ENCODE data around the gene VSIG10. TPM values are rescaled to one million over a fixed set of nuclear protein-coding genes. Genes with fewer than 3 reads are reported as not detected.
"Not testable (repeated sequence)": the region's sequence is repeated elsewhere in the genome, so short reads cannot be mapped to it uniquely, and the experiment has no call there.

The VSIG10 gene
- total RNA-seq, 1 experiment from 2014 or later = 32.6 TPM

DNA sequence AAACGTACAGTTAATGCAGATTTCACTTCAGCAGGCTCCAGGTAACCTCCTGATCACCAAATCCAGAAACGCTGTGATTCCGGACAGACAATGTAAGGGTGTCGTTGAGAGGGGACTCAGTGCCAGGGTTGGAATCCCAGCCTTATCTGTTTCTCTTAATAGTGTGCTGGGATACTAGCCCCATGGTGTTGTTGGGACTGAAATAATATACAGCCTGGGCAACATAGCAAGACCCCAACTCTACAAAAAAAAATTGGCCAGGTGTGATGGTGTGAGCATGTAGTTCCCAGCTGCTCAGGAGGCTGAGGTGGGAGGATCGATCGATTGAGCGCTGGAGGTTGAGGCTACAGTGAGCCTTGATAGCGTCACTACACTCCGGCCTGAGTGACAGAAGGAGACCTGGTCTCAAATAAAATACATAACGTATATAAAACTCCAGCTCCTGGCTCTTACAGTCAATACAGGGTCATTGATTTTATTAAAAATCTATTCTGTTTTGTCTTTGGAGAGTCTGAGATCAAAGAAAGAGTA is 33.4 kb upstream of the VSIG10 start:
- CTCF ChIA-PET = no interaction called here
- TSS peak; percentile 67 for BruUV-seq (replicated peaks)
- peaks cover 37% of the 10 kb centered on the region for H3K36me3 Mint-ChIP-seq (ENCODE audit: insufficient read depth, unreplicated experiment)
- TF ChIP-seq, protein P1, sequence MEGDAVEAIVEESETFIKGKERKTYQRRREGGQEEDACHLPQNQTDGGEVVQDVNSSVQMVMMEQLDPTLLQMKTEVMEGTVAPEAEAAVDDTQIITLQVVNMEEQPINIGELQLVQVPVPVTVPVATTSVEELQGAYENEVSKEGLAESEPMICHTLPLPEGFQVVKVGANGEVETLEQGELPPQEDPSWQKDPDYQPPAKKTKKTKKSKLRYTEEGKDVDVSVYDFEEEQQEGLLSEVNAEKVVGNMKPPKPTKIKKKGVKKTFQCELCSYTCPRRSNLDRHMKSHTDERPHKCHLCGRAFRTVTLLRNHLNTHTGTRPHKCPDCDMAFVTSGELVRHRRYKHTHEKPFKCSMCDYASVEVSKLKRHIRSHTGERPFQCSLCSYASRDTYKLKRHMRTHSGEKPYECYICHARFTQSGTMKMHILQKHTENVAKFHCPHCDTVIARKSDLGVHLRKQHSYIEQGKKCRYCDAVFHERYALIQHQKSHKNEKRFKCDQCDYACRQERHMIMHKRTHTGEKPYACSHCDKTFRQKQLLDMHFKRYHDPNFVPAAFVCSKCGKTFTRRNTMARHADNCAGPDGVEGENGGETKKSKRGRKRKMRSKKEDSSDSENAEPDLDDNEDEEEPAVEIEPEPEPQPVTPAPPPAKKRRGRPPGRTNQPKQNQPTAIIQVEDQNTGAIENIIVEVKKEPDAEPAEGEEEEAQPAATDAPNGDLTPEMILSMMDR (IDR thresholded peaks at IDR 0.05; ENCODE audit: insufficient read depth in 1 of 2, low read depth in 1 of 2, low read length in 1 of 2, severe bottlenecking in 1 of 2, unreplicated experiment in 1 of 2) = no peak
- Histone ChIP-seq H3K4me1 (peaks cover 13% of the 10 kb centered on the region), H3K4me3 (ENCODE audit: low read depth, low read length) (peak overlapping the region; percentile 74), H3K27me3 (replicated peaks; ENCODE audit: control insufficient read depth, insufficient read depth, low read length) (no peaks in the 10 kb centered on the region), H3K9me3 (no peaks in the 10 kb centered on the region), H3K36me3 (ENCODE audit: control insufficient read depth, insufficient read depth, low read length) (peaks cover 2% of the 10 kb centered on the region; the same call in 1 of the 2 replicates)
- no peak for DNase-seq
- no peaks in the 10 kb centered on the region for H3K4me1 Mint-ChIP-seq (ENCODE audit: low read depth, unreplicated experiment)
- no peaks in the 10 kb centered on the region for H3K27me3 Mint-ChIP-seq (ENCODE audit: insufficient read depth, unreplicated experiment)
- POLR2A ChIA-PET = interaction anchor here (0.6 to 0.7 kb wide), 2 partner anchors 102 to 262 kb away, joined by 3 read pairs; no protein-coding TSS in a partner anchor
- H3K27ac Mint-ChIP-seq (ENCODE audit: unreplicated experiment) = peak overlapping the region; percentile 76
- H3K9me3 Mint-ChIP-seq (ENCODE audit: unreplicated experiment) = no peaks in the 10 kb centered on the region
- intact Hi-C loops (cut with micrococcal nuclease; ENCODE audit: unreplicated experiment) = no loop called here
- peak overlapping the region; percentile 87 for H3K4me3 Mint-ChIP-seq (ENCODE audit: unreplicated experiment)

DNA sequence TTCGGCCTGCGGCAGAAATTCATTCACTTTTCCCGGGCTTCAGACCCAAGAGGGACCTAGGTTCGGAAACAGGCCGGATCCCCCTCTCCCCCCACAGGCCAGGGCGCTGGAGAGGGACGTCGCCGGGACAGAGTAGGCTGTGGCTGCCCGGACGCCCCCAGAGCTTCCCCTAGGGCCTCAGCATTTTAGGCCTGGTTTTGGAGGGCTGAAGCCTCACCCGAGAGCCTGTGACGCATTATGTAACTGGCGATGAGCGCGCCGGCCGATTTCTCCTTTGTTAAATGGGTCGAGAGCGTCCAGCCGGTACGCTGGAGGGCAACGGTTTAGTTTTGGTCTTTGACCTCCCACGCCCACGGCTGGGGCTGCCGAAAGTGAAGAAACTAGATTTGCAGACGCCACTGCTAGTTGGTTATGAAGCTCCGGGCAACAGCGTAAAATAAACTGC is 32.8 kb upstream of the VSIG10 start:
- peak; percentile 20 to 41 for DNase-seq
- intact Hi-C loops (cut with micrococcal nuclease; ENCODE audit: unreplicated experiment) = no loop called here
- Mint-ChIP-seq H3K27me3 (ENCODE audit: insufficient read depth, unreplicated experiment) (no peaks in the 10 kb centered on the region), H3K36me3 (ENCODE audit: insufficient read depth, unreplicated experiment) (peaks cover 33% of the 10 kb centered on the region), H3K4me1 (ENCODE audit: low read depth, unreplicated experiment) (no peaks in the 10 kb centered on the region), H3K4me3 (ENCODE audit: unreplicated experiment) (peak overlapping the region; percentile 87), H3K9me3 (ENCODE audit: unreplicated experiment) (no peaks in the 10 kb centered on the region), H3K27ac (ENCODE audit: unreplicated experiment) (peak overlapping the region; percentile 76)
- POLR2A ChIA-PET = interaction anchor here (0.6 to 1.1 kb wide), 4 partner anchors 74 to 261 kb away, joined by 3 to 4 read pairs (median 3); partner anchors contain the start of gene TAOK3
- no peaks in the 10 kb centered on the region for H3K9me3 ChIP-seq
- CTCF ChIA-PET = interaction anchor here (0.6 to 1.0 kb wide), 2 partner anchors 56 to 240 kb away, joined by 4 read pairs; partner anchors contain the start of gene SUDS3
- H3K4me1 ChIP-seq = peaks cover 13% of the 10 kb centered on the region
- peak overlapping the region; percentile 74 for H3K4me3 ChIP-seq (ENCODE audit: low read depth, low read length)
- TF ChIP-seq, protein P1 (IDR thresholded peaks at IDR 0.05; ENCODE audit: insufficient read depth in 1 of 2, low read depth in 1 of 2, low read length in 1 of 2, severe bottlenecking in 1 of 2, unreplicated experiment in 1 of 2) = no peak
- H3K27me3 ChIP-seq (replicated peaks; ENCODE audit: control insufficient read depth, insufficient read depth, low read length) = no peaks in the 10 kb centered on the region
- no TSS peak for BruUV-seq (replicated peaks)
- H3K36me3 ChIP-seq (ENCODE audit: control insufficient read depth, insufficient read depth, low read length) = peaks cover 2% of the 10 kb centered on the region; the same call in 1 of the 2 replicates

DNA sequence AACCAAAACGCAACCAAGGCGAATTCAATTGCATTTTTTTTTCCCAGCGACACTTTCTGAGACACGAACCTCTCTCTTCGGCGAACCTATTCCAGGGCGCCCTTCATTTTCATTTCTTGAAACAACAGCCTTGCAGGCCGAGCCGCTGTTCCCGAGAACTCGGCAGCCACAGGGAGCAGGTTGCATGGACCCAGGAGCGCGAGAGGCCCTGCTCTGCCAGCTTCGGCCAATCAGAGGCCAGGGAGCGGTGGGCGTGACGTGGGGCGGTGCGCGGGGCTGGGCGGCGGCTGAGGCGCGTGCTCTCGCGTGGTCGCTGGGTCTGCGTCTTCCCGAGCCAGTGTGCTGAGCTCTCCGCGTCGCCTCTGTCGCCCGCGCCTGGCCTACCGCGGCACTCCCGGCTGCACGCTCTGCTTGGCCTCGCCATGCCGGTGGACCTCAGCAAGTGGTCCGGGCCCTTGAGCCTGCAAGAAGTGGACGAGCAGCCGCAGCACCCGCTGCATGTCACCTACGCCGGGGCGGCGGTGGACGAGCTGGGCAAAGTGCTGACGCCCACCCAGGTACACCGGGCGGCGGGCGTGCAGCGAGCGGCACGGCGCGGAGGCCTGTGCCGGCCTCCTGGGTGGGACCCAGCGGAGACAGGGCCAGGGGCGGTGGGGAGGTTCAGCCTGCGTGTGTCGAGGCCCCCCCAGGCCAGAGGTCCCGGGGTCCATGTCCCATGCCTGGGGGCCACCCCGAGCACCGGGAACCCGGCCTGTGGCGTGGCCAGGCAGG is 32.2 kb upstream of the VSIG10 start, which contains the start of gene PEBP1:
Gene PEBP1 (plus strand): TSS at position 337 of the 771 bp plus-strand sequence. CDS start 86 bp downstream, at position 423.
- intact Hi-C loops (cut with micrococcal nuclease; ENCODE audit: unreplicated experiment) = no loop called here
- Mint-ChIP-seq H3K9me3 (ENCODE audit: unreplicated experiment) (no peaks in the 10 kb centered on the region), H3K4me3 (ENCODE audit: unreplicated experiment) (peak within 1 kb of the TSS; percentile 87), H3K4me1 (ENCODE audit: low read depth, unreplicated experiment) (no peaks in the 10 kb centered on the region), H3K27me3 (ENCODE audit: insufficient read depth, unreplicated experiment) (no peaks in the 10 kb centered on the region), H3K36me3 (ENCODE audit: insufficient read depth, unreplicated experiment) (peaks cover 27% of the 10 kb centered on the region), H3K27ac (ENCODE audit: unreplicated experiment) (peak within 1 kb of the TSS; percentile 76)
- no peaks in the 10 kb centered on the region for H3K9me3 ChIP-seq
- DNase-seq = peak; percentile 90 to 91
- CTCF ChIA-PET = interaction anchor here (0.6 to 1.4 kb wide), 4 partner anchors 15 to 240 kb away, joined by 3 to 4 read pairs (median 4); partner anchors contain the start of gene SUDS3
- H3K4me1 ChIP-seq = peaks cover 13% of the 10 kb centered on the region
- BruUV-seq (replicated peaks) = no TSS peak
- TF ChIP-seq, protein P1 (IDR thresholded peaks at IDR 0.05; ENCODE audit: insufficient read depth in 1 of 2, low read depth in 1 of 2, low read length in 1 of 2, severe bottlenecking in 1 of 2, unreplicated experiment in 1 of 2) = no peak
- POLR2A ChIA-PET = interaction anchor here (0.5 to 1.1 kb wide), 6 partner anchors 32 to 977 kb away, joined by 3 to 5 read pairs (median 3); partner anchors contain the start of genes TAOK3 and VSIG10
- peaks cover 2% of the 10 kb centered on the region; the same call in 1 of the 2 replicates for H3K36me3 ChIP-seq (ENCODE audit: control insufficient read depth, insufficient read depth, low read length)
- peak within 1 kb of the TSS; percentile 74 for H3K4me3 ChIP-seq (ENCODE audit: low read depth, low read length)
- no peaks in the 10 kb centered on the region for H3K27me3 ChIP-seq (replicated peaks; ENCODE audit: control insufficient read depth, insufficient read depth, low read length)

DNA sequence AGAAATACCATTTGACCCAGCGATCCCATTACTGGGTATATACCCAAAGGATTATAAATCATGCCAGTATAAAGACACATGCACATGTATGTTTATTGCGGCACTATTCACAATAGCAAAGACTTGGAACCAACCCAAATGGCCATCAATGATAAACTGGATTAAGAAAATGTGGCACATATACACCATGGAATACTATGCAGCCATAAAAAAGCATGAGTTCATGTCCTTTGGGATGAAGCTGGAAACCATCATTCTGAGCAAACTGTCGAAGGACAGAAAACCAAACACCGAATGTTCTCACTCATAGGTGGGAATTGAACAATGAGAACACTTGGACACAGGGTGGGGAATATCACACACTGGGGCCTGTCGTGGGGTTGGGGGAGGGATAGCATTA is 25.6 kb upstream of the VSIG10 start:
- H3K4me1 Mint-ChIP-seq (ENCODE audit: low read depth, unreplicated experiment); H3K27me3 ChIP-seq (replicated peaks; ENCODE audit: control insufficient read depth, insufficient read depth, low read length); H3K36me3 ChIP-seq (ENCODE audit: control insufficient read depth, insufficient read depth, low read length); H3K27me3 Mint-ChIP-seq (ENCODE audit: insufficient read depth, unreplicated experiment); DNase-seq; H3K4me3 ChIP-seq (ENCODE audit: low read depth, low read length); H3K9me3 Mint-ChIP-seq (ENCODE audit: unreplicated experiment); H3K27ac Mint-ChIP-seq (ENCODE audit: unreplicated experiment); H3K9me3 ChIP-seq; CTCF ChIA-PET; intact Hi-C loops (cut with micrococcal nuclease; ENCODE audit: unreplicated experiment); H3K4me3 Mint-ChIP-seq (ENCODE audit: unreplicated experiment); H3K4me1 ChIP-seq; BruUV-seq (replicated peaks); POLR2A ChIA-PET; H3K36me3 Mint-ChIP-seq (ENCODE audit: insufficient read depth, unreplicated experiment): not testable (repeated sequence)

Data from Caco-2 (cell line).